Transverse colon (tissue), 4 donors: ENCODE results near the gene NPAS3.

Experiments
- CTCF ChIP-seq, 5 experiments: fragments of 200-600 bp in 3 of 5; fragments of 450-650 bp in 2 of 5; sonication (generic) in 3 of 5; IDR thresholded peaks; 1 replicate in 2 of 5; 2 replicates in 3 of 5; pipeline ENCODE4 v1.5.1; 2016 to 2017; ENCODE audit warnings: antibody characterized with exemption in 5 of 5, inconsistent platforms in 3 of 5, mild to moderate bottlenecking in 2 of 5, moderate library complexity in 1 of 5
- POLR2A ChIP-seq: fragments of 450-650 bp; IDR thresholded peaks from one replicate; pipeline ENCODE4 v1.6.1; 2016; ENCODE audit warnings: antibody characterized with exemption, mild to moderate bottlenecking, moderate library complexity
- POLR2AphosphoS5 ChIP-seq, 3 donors: sonication (generic); formaldehyde crosslinking; IDR thresholded peaks; one replicate each; pipeline ENCODE4 v1.6.1; 2016; ENCODE audit warnings: antibody characterized with exemption in 3 of 3

GRCh38 chr14:33433396-33433795 lies 494.7 kb downstream of the NPAS3 start:
- TF ChIP-seq POLR2AphosphoS5 (IDR thresholded peaks at IDR 0.05): no peak
- no peak for TF ChIP-seq CTCF (IDR thresholded peaks at IDR 0.05)
- TF ChIP-seq POLR2A: no peak
